T-cell (primary cell): ENCODE results near the gene LZTR1. TPM values are rescaled to one million over a fixed set of nuclear protein-coding genes. Genes with fewer than 3 reads are reported as not detected.
"Not testable (repeated sequence)": the region's sequence is repeated elsewhere in the genome, so short reads cannot be mapped to it uniquely, and the experiment has no call there.

Source experiments
- ATAC-seq, 4 experiments: fragments of 200-7000 bp in 3 of 4; fragments of 150-1000 bp in 1 of 4; cut with Tn5 transposase; replicated peaks in 1 of 4; 1 replicate in 3 of 4; 2 replicates in 1 of 4; pipeline ENCODE4 v1.10.0; 2021; ENCODE audit warnings: moderate library complexity in 3 of 4, mild to moderate bottlenecking in 2 of 4, moderate number of reproducible peaks in 1 of 4
- CTCF ChIA-PET, 2 donors: fragments of 300-600 bp; sonication (Branson Sonifier 250); formaldehyde crosslinking; loops; one replicate each; lab custom pipeline; 2022; ENCODE audit warnings: antibody characterized with exemption in 2 of 2; lab: Charles Lee
- POLR2A ChIA-PET, 2 donors: fragments of 300-600 bp; sonication (Branson Sonifier 250); formaldehyde crosslinking; loops; one replicate each; lab custom pipeline; 2022; ENCODE audit warnings: antibody characterized with exemption in 2 of 2; lab: Charles Lee
- DNase-seq, 35 experiments: peaks; one replicate each; pipeline versions ENCODE4 v3.0.0 to v3.0.0-alpha.2; 2013 to 2023
- H3K27ac ChIP-seq: one replicate; pipeline ENCODE4 v1.5.1; 2013; ENCODE audit warnings: low read length
- H3K27me3 ChIP-seq, 2 experiments: replicated peaks in 1 of 2; 1 replicate in 1 of 2; 2 replicates in 1 of 2; pipeline versions ENCODE4 v1.6.1 to v1.7.0; 2013; ENCODE audit warnings: low read length in 1 of 2, mixed read lengths in 1 of 2; ENCODE audit not compliant: control insufficient read depth in 2 of 2, insufficient read depth in 2 of 2; ENCODE audit errors: extremely low read depth in 1 of 2
- H3K36me3 ChIP-seq, 2 donors: 1 replicate in 1 of 2; 2 replicates in 1 of 2; pipeline versions ENCODE4 v1.6.1 to v1.7.0; 2013; ENCODE audit warnings: low read length in 1 of 2; ENCODE audit not compliant: control insufficient read depth in 2 of 2, insufficient read depth in 1 of 2; ENCODE audit errors: extremely low read depth in 1 of 2
- H3K4me1 ChIP-seq, 2 experiments: 1 replicate in 1 of 2; 2 replicates in 1 of 2; pipeline versions ENCODE4 v1.6.1 to v1.7.0; 2013; ENCODE audit warnings: low read length in 2 of 2, mixed read lengths in 1 of 2; ENCODE audit not compliant: insufficient read depth in 2 of 2, control insufficient read depth in 1 of 2; ENCODE audit errors: extremely low read depth in 1 of 2
- H3K4me3 ChIP-seq, 2 donors: 1 replicate in 1 of 2; 2 replicates in 1 of 2; pipeline versions ENCODE4 v1.5.1 to v1.7.0; 2013; ENCODE audit warnings: mild to moderate bottlenecking in 2 of 2, low read length in 1 of 2, moderate library complexity in 1 of 2; ENCODE audit not compliant: control insufficient read depth in 1 of 2; ENCODE audit errors: extremely low read depth in 1 of 2
- H3K9me3 ChIP-seq: 2 replicates; pipeline ENCODE4 v1.7.0; 2013
- H3K27ac Mint-ChIP-seq, 2 donors: one replicate each; pipeline ENCODE4 v1.8.0; 2020 to 2021; ENCODE audit warnings: mild to moderate bottlenecking in 2 of 2, mixed read lengths in 2 of 2
- H3K27me3 Mint-ChIP-seq, 2 donors: one replicate each; pipeline ENCODE4 v1.8.0; 2021 to 2022; ENCODE audit warnings: mixed read lengths in 2 of 2
- H3K36me3 Mint-ChIP-seq: one replicate; pipeline ENCODE4 v1.8.0; 2021; ENCODE audit warnings: mixed read lengths
- H3K4me1 Mint-ChIP-seq, 3 donors: one replicate each; pipeline ENCODE4 v1.8.0; 2020 to 2022; ENCODE audit warnings: mixed read lengths in 3 of 3, mild to moderate bottlenecking in 1 of 3
- H3K4me3 Mint-ChIP-seq, 3 donors: one replicate each; pipeline ENCODE4 v1.8.0; 2020 to 2022; ENCODE audit warnings: mild to moderate bottlenecking in 3 of 3, mixed read lengths in 3 of 3, moderate library complexity in 3 of 3
- H3K9me3 Mint-ChIP-seq, 3 donors: one replicate each; pipeline ENCODE4 v1.8.0; 2020 to 2022; ENCODE audit warnings: mixed read lengths in 3 of 3
- WGBS: methylation state at CpG from one replicate; pipeline ENCODE4 v1.1.5; 2013; ENCODE audit warnings: missing lambda C conversion rate; ENCODE audit not compliant: insufficient coverage; 5-methylcytosine and 5-hydroxymethylcytosine counted together
- total RNA-seq, 35 experiments: library from RNA in 6 of 35; stranded (reverse) in 6 of 35; fragments of 120-200 nt in 1 of 35; gene quantifications; one replicate each; pipeline versions ENCODE4 v1.2.1 to v1.2.4 and lab custom pipeline; 2013 to 2026

Gene LZTR1
- total RNA-seq, 5 donors from 2014 or later (not counting 1 experiment from before 2014, with no cell fraction given): 57.1 to 118 (median 105) TPM

- no peak overlapping the region for H3K27ac Mint-ChIP-seq
- H3K4me3 Mint-ChIP-seq: no peak overlapping the region
- DNase-seq (no peak), ATAC-seq (no peak)
- peaks cover 2 to 20% of the 10 kb centered on the region in 2 experiments for H3K4me1 ChIP-seq
- peaks cover 2 to 31% of the 10 kb centered on the region in 2 experiments for H3K27me3 ChIP-seq
- CTCF ChIA-PET: no interaction called here
- H3K36me3 ChIP-seq: no peaks in the 10 kb centered on the region
- H3K36me3 Mint-ChIP-seq: no peaks in the 10 kb centered on the region
- peaks cover 9 to 12% (median 11%) of the 10 kb centered on the region in 3 donors for H3K4me1 Mint-ChIP-seq
- POLR2A ChIA-PET: no interaction called here
- no peak overlapping the region for H3K4me3 ChIP-seq
- no peak overlapping the region for H3K27ac ChIP-seq
- no peaks in the 10 kb centered on the region for H3K9me3 ChIP-seq
- H3K9me3 Mint-ChIP-seq: no peaks in the 10 kb centered on the region
- peaks cover 8 to 11% of the 10 kb centered on the region in 2 donors for H3K27me3 Mint-ChIP-seq
- WGBS: 87% methylated on average over 11 of the region's 19 CpGs
Observed at GRCh38 chr22:20967697-20968211, 14.3 kb upstream of the LZTR1 start.

DNA sequence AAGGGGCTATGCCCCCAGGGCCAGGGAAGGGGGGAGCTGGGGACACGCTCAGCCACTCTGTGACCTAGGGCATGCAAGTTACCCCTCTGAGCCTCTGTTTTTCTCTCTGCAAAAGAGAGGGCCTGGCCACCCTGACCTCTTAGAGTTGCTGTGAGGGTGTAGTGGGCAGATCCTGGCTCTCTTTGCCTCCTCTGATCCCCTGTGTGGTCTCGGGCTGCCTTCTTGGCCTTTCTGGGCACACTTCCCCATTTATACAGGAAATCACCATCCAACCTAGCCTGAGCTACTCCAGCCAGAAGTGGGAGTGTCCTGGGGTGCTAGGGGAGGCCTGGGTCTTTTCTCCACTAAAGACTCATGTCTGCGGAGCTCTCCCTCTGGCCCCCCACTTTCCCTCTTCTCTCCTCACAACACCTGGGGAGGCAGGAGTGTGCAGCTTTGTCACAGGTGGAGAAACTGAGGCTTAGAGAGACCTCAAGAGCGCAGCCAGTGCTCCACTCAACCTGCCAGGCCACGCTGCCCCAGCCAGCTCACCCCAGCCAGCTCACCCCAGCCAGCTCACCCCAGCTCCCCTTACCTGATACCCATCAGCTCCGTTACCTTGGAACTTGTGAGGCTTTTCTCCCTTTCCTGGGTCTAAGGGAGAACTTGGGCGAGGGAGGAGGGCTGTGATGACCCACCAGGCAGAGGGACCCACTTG, 13.7 kb upstream of the LZTR1 start:
- Mint-ChIP-seq H3K27ac (no peak overlapping the region), H3K4me3 (no peak overlapping the region), H3K27me3 (peaks cover 7 to 8% of the 10 kb centered on the region in 2 donors), H3K36me3 (no peaks in the 10 kb centered on the region), H3K4me1 (peaks cover 9 to 12% (median 9%) of the 10 kb centered on the region in 3 donors), H3K9me3 (no peaks in the 10 kb centered on the region)
- no peak for ATAC-seq
- Histone ChIP-seq H3K27me3 (peaks cover 2 to 27% of the 10 kb centered on the region in 2 experiments), H3K36me3 (no peaks in the 10 kb centered on the region), H3K27ac (no peak overlapping the region), H3K4me1 (peaks cover 2 to 18% of the 10 kb centered on the region in 2 experiments), H3K4me3 (no peak overlapping the region), H3K9me3 (no peaks in the 10 kb centered on the region)
- CTCF ChIA-PET: no interaction called here
- no peak for DNase-seq
- POLR2A ChIA-PET: no interaction called here
- 100% methylated on average over 1 of the region's 7 CpGs for WGBS

DNA sequence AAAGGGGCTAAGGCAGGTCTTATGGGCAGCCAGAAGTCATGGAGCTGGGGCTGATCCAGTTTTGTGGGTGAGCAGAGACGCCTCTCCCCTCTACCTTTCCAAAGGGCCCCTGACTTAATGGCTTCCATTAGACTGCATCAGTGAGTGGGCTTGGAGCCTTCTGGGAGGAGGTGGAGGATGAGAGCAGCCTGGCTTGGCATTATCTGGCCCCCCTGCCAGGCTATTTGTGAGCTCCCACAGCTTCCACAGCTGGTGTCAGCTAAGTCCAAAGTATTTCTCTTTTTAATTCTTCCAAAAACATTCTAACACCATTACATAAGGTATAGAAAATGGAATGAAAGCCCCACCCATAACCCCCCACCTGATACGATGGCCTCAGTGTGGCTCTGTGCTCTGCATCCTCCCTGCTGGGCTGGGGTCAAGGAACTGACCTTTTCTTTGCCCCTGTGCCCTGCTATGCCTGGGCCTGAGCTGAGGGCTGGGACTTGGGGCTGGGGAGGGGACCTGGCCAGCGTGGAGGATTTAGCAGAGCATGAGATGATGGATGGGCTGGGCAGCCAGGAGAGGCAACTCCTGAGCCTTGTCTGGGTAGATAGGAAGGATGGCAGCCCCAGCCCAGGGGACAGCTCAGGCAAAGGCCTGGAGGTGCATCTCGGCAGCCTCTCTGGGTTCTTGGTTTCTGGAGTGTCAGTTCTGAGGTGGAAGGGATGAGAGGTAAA, 11.0 kb upstream of the LZTR1 start:
- H3K4me1 ChIP-seq: no peaks in the 10 kb centered on the region

GRCh38 chr22:20972014-20972694, 9.9 kb upstream of the LZTR1 start:
- H3K4me3 Mint-ChIP-seq: not testable (repeated sequence)

More for the DNA sequence above, 11.0 kb upstream of the LZTR1 start:
- Mint-ChIP-seq H3K36me3 (no peaks in the 10 kb centered on the region), H3K4me3 (no peak overlapping the region), H3K4me1 (no peaks in the 10 kb centered on the region), H3K27ac (no peak overlapping the region), H3K27me3 (no peaks in the 10 kb centered on the region), H3K9me3 (no peaks in the 10 kb centered on the region)
- ChIA-PET CTCF (no interaction called here), POLR2A (interaction anchor here in 1 of 2 donors (0.6 kb wide), 1 partner anchor 33 kb away, joined by 6 read pairs; no protein-coding TSS in a partner anchor)
- H3K9me3 ChIP-seq: no peaks in the 10 kb centered on the region
- no peak overlapping the region for H3K4me3 ChIP-seq
- no peak for ATAC-seq
- DNase-seq: no peak
- WGBS: 85% methylated on average over 1 of the region's 4 CpGs
- H3K36me3 ChIP-seq: no peaks in the 10 kb centered on the region
- H3K27ac ChIP-seq: no peak overlapping the region
- H3K27me3 ChIP-seq: peaks cover 0 to 13% of the 10 kb centered on the region in 2 experiments

DNA sequence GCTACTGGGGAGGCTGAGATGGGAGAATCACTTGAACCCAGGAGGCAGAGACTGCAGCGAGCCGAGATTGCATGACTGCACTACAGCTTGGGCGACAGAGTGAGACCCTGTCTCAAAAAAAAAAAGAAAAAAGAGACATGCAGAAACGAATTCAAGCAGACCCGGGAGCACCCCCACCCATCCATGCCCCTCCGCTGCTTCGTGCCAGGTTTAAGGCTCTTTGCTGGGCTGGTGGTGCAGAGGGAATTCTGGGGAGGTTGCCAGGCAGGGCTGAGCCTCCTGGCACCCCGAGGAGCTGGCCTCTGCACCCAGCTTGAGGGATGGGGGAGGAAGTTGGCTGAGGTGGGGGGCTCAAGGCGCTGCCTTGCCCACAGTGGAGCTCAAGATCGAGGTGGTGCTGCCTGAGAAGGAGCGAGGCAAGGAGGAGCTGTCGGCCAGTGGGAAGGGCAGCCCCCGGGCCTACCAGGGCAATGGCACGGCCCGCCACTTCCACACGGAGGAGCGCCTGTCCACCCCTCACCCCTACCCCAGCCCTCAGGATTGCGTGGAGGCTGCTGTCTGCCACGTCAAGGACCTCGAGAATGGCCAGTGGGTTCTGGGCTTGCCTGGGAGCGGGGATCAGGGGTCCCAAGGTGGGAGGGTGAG, 9.0 kb upstream of the LZTR1 start:
- H3K27ac Mint-ChIP-seq: no peak overlapping the region
- Histone ChIP-seq H3K4me3 (no peak overlapping the region), H3K4me1 (no peaks in the 10 kb centered on the region), H3K27ac (no peak overlapping the region), H3K27me3 (peaks cover 0 to 25% of the 10 kb centered on the region in 2 experiments), H3K9me3 (no peaks in the 10 kb centered on the region), H3K36me3 (no peaks in the 10 kb centered on the region)
- WGBS: 20% methylated on average over 1 of the region's 21 CpGs
- no peak overlapping the region for H3K4me3 Mint-ChIP-seq
- ChIA-PET POLR2A (interaction anchor here in 1 of 2 donors (0.5 kb wide), 1 partner anchor 29 kb away, joined by 4 read pairs; no protein-coding TSS in a partner anchor), CTCF (no interaction called here)
- no peak for DNase-seq
- no peak for ATAC-seq
- no peaks in the 10 kb centered on the region for H3K9me3 Mint-ChIP-seq
- H3K27me3 Mint-ChIP-seq: peaks cover 0 to 2% of the 10 kb centered on the region in 2 donors
- H3K36me3 Mint-ChIP-seq: no peaks in the 10 kb centered on the region
- H3K4me1 Mint-ChIP-seq: no peaks in the 10 kb centered on the region

More at GRCh38 chr22:20972014-20972694, 9.9 kb upstream of the LZTR1 start:
- H3K27ac ChIP-seq, H3K4me3 ChIP-seq, ATAC-seq, H3K36me3 Mint-ChIP-seq, CTCF ChIA-PET, H3K9me3 ChIP-seq, H3K27me3 Mint-ChIP-seq, H3K4me1 Mint-ChIP-seq, H3K36me3 ChIP-seq, H3K9me3 Mint-ChIP-seq, POLR2A ChIA-PET, DNase-seq, H3K27ac Mint-ChIP-seq, H3K4me1 ChIP-seq: not testable (repeated sequence)
- peaks cover 0 to 19% of the 10 kb centered on the region in 2 experiments for H3K27me3 ChIP-seq
- WGBS: 80% methylated on average over 3 of the region's 11 CpGs
